Stimulated activated naive CD8-positive, alpha-beta T cell treated with anti-CD3 and anti-CD28 coated beads, Interleukin-15, Interleukin-2, amounts not matched to agents 100 U/mL and 50 U/mL, for 24 hours (primary cell): Measurements from ENCODE around the gene PDGFRA.

ENCODE experiments used
- ATAC-seq: fragments of 150-1000 bp; cut with Tn5 transposase; one replicate; pipeline ENCODE4 v1.10.0; 2021
- DNase-seq: peaks from one replicate; pipeline ENCODE4 v3.0.0; 2021

The PDGFRA gene

DNA sequence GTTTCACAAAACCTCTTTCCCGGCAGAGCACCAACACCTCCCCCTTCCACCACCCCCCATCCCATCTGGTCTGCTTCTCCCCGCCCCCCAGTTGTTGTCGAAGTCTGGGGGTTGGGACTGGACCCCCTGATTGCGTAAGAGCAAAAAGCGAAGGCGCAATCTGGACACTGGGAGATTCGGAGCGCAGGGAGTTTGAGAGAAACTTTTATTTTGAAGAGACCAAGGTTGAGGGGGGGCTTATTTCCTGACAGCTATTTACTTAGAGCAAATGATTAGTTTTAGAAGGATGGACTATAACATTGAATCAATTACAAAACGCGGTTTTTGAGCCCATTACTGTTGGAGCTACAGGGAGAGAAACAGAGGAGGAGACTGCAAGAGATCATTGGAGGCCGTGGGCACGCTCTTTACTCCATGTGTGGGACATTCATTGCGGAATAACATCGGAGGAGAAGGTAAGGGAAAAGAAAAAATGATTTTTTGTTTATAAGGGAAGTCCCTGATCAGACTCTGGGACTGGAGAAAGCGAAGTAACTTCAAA is at the start of gene PDGFRA:
Gene PDGFRA, plus strand, starts transcription at position 333 of the 541 bp plus-strand sequence. CDS start 29,476 bp downstream, outside the sequence.
- ATAC-seq (no peak), DNase-seq (no peak)

GRCh38 chr4:54184581-54184980 is 44.5 kb upstream of the PDGFRA start:
- ATAC-seq (no peak), DNase-seq (no peak)

GRCh38 chr4:54185044-54185780 is 43.9 kb upstream of the PDGFRA start:
- no peak for ATAC-seq
- DNase-seq, result no peak

DNA sequence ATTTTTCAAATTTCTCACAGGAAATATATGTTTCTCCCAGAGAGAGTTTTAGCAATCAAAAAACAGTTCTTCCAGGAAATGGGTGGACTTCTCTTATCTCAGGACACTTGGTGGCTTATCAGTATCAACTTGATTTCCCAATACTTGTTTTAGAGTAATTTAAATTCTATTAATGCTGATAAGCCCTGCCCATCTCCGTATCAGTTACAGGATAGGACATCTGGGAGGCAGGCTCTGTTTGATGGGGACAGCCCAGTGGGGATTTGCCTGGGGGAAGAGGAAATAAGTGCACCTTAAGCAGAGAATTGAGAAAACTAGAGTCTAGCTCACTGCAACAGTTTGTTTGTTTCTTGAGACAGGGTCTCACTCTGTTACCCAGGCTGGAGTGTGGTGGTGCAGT is 43.2 kb upstream of the PDGFRA start:
- ATAC-seq (no peak), DNase-seq (no peak)

GRCh38 chr4:54186371-54186770 is 42.7 kb upstream of the PDGFRA start:
- DNase-seq, result no peak
- ATAC-seq, result no peak

DNA sequence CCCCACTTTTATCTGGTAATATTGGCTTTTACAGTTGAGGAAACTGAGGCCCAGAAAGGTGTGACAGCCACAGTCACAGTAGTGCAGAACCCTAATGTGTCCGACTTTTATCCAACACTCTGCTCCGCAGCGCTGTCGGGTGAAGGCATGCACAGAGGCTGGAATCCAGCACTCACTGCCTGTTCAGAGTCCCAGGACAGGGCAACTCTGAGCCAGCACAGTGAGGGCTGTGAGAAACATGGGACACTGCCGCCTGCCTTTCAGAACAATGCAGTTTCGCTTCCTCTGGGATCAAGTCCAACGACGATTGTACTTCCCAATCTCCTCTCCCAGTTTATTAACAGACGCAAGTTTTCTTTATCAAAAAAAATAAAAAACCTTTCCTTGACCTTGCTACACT is 41.9 kb upstream of the PDGFRA start:
- DNase-seq, result no peak
- ATAC-seq, result no peak

DNA sequence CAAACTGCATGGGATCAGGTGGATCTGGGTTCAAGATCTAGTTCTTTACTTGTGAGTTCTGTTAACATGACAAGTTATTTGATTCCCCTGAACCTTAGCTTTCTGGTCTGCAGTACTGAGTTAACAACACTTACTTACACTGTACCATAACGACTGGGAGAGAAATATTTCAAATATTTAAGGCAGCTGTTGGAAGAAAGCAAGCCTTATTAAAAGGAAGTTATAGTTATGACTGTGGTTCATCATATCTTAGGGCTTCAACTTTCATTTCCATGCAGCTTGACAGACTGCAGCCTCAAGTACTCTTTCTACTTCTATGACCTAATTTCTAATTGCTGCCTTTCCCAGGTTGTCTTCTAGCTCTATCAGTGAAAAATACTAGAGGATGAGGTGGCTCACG is 40.0 kb upstream of the PDGFRA start:
- no peak for ATAC-seq
- DNase-seq, result no peak

GRCh38 chr4:54192811-54193210 is 36.3 kb upstream of the PDGFRA start:
- ATAC-seq, result no peak
- DNase-seq, result no peak

DNA sequence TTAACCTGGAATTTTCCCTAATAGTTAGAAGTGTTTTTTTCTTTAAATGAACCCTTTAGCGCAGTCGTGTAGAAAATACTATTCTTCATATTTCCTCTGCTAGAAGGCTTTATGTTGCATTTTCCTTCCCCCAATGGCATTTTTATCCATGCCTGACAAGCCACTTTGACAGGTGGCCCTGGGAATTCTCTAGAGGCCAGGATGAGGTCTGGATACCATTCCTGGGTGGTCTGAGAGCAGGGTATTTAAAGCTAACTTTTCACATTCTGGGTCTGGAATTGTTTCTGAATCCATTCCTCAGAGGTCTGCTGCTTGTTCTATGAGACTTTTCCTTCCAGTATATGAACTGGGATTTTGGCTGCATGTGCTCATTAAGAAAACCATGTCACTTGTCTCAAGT is 31.2 kb upstream of the PDGFRA start:
- no peak for ATAC-seq

DNA sequence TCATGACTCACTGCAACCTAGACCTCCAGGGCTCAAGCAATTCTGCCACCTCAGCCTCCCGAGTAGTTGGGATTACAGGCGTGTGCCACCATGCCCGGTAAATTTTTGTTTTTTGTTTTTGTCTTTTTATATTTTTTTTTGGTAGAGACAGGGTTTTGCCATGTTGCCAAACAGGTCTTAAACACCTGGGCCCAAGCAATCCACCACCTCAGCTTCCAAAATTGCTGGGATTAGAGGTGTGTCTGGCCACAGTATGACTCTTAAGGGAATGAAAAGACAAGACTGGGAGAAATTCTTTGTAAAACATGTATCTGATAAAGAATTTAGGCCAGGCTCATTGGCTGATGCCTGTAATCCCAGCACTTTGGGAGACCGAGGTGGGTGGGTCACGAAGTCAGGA is 29.2 kb upstream of the PDGFRA start:
- DNase-seq (no peak), ATAC-seq (no peak)

More for the DNA sequence above, 31.2 kb upstream of the PDGFRA start:
- DNase-seq, result no peak

DNA sequence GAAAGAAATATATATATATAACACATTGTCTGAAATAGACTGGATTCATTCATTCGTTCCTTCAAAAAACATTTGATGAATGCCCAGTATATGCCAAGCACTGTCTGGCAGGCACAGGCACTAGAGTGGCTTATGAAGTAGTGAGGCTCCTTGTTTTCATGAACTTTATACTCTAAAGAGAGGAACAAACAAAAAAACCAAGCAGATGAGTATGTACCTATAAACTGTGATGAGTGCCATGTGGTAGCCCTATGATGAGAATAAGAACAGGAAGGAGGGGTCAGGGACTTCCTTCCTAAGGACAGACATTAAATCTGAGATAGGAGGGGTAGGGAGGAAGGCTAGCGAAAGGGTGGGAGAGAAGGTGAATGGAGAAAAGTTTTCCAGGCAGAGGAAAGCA is 19.5 kb upstream of the PDGFRA start:
- DNase-seq, result no peak
- ATAC-seq, result no peak

DNA sequence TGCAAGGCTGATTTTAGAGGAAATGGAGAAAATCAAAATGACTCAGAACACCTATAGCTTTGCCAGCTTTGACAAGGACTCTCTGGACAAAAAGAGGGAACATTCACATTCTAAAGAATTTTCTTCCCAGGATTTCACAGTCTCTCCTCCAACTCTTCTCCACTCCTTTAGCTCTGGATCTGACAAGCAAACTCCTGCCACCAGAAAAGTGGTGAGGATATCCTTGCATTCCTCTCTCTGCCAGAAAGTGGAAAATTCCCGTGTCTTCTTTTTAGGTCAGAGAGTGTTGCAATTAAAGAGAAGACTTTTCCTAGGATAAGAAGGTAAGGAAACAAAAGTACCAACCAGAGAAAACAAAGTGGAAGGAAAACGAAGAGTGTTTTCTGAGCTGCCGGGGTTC is 16.1 kb upstream of the PDGFRA start:
- DNase-seq, result no peak
- ATAC-seq, result no peak

DNA sequence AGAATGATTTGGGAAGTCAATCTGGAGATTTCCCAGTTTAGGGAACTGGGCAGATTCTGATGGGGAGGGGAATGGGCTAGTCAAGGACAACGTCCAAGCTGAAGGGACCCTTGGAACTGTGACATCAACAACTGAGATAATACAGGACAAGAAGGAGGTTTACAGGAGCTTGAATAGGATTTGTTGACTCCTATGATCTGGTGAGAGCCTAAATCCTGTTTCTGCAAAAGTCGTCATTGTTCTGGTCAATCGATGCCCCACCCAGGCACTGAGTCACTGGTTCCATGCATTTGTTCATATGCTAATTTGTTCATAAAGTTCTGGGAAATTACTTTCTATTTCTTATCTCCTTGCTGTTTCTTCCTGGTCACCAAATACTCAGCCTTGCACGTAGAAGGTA is 15.3 kb upstream of the PDGFRA start:
- DNase-seq (no peak), ATAC-seq (no peak)

- DNase-seq, result no peak
- ATAC-seq, result no peak
These were observed 13.6 kb upstream of the PDGFRA start for GRCh38 chr4:54215379-54216077.

DNA sequence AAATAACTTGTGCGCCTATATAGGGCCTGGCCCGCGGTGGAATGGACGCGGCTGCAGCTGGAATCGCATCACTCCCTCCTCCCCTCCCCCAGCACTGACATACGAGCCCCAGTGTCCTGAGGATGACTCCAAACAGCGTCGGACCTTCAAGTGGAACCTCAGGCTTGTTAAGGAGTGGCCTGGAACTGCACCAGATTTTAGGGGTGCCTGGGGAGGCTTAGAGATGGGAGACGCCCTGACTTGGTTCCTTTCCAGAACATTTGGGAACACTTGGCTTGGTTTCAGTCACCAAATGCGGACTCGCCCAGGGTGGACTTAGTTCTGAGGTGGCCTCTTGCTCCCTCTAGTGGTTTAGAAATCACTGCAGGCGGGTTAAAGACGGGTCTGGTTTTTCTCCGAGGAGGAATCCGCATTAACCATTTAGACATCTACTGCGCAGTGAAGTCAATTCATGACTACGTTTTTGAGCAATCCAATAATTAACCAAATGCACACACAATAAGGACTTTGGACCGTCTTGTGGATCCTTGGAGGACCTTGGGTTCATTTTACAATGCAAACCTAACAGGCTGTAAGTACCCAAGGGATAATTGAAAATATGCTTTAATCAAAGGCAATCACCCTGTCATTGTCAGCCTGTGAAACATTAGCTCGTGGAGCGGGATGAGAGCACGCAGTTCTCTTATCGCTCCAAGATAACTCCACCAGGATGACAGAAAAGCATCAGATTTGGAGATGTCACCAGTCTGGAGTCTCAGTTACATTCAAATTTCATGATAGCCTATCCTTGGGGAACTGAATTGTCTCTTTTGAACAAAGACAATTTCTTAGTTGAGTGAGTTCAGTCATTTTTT is 11.2 kb upstream of the PDGFRA start:
- DNase-seq (peak; percentile 60), ATAC-seq (peak; percentile 71)

DNA sequence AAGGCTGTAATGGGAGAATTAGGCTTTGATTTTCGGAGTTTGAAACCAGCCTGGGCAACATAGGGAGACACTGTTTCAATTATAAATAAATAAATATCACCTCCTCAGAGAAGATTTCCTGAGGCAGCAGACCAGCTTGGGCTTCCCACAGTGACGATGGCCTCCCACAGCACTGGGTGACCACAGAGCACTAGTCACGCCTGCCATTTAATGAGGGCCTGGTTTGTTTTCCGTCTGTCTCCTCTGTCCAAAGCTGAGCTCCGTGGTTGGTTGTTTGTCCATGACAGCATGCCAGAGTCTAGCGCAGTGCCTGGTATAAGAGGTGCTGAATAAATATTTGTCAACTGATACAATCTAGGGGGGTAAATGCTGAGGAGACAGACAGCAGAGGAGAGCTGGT is 10.4 kb upstream of the PDGFRA start:
- no peak for DNase-seq
- no peak for ATAC-seq

DNA sequence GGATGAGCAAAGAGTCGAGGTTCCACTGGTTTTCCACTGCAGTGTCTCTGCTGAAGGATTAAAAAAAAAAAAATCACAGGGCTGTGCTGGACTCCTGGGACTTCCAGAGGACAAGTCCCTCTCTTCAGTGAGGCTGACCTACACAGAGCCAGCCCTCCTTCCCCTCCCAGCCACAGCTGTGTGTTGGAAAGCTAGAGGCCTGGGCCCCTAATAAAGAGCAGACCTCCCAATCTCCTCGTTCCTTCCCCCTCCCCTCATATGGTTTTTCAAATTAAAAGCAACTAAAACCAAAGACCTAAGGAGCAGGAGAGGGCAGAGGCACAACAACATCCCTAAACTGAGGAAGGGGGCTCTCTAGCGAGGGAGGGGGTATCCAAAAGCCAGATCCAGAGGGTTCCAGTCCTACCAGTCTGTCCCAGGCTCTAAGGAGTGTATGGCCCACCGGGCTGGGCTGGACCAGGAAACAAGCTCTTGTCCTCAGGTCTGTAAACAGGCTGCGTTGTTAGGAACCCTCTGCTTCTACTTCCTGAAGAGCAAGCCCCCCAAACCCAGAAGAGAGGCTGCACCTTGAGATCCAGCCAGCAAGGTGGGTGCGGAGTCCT is 4.0 kb upstream of the PDGFRA start:
- no peak for DNase-seq
- ATAC-seq, result no peak

DNA sequence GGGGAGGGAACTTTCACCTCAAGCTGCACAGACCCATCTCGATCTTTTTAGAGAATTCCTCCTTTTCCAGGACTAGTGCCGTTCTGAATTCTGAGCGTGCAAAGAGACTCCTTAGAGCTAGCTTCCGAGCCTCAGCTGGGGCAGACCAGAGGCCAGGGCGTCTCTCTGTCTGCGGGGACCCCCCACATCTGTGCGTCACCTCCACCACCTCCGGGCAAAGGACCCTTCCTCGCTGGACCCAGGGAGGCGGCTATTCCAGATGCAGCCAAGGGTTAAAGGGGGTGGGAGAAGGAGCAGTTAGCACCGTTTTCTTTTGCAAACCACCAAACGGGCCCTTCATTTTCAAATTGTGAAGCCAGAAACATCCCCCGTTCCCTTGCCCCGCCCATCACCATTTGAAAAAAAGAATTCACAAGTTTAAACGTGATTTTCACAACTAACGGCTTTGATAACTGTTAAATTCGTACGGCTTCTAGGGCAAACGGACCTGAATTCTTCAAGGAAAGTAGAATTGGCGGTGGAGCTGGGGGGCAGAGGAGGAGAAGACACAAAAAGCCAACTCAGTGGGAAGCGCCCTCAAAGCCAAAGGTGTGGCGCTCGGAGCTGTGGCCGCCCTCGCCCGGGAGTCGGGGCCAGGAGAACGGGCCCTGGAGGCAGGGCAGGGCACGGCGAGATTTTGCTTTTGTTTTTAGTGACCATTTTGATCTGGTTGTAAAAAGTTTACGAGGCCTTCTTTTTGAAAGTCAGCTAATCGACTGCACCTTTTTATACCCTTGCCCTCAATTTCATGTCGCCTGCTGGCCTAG is 3.3 kb upstream of the PDGFRA start:
- ATAC-seq, result no peak
- peak; percentile 8 for DNase-seq

- ATAC-seq (no peak), DNase-seq (peak; percentile 15)
These were observed 2.5 kb upstream of the PDGFRA start for GRCh38 chr4:54226404-54227255.
